ENCODE results near the gene TUBA4A. TPM values are rescaled to one million over a fixed set of nuclear protein-coding genes. Genes with fewer than 3 reads are reported as not detected.

TUBA4A gene
- total RNA-seq, 2 donors from 2014 or later = 82.0 to 99.8 TPM

DNA sequence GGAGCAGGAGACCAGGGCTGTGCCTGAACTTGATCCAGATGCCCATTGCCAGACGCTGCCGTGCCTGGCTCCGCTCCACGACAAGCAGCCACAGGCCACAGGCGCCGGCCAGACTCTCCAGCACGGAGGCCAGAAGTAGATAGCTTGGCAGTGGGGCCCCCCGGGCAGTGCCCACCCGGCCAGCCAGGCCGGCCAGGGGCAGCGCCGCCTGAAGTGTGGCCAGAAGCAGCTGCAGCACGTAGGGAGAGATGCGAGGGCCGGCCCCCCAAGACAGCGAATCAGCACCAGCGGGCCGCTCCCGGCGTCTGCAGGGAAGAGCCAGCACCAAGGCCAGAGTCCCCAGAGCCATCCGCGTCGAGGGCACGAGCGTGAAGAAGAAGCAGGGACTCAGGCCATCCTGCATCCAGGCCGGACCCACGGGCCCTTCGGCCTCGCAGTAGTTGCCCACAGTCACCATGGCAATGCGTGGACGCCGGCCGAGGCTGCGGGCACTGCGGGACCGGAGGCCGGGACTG, 35.4 kb downstream of the TUBA4A start:
- H3K27me3 Mint-ChIP-seq (ENCODE audit: low read depth) = no peaks in the 10 kb centered on the region

DNA sequence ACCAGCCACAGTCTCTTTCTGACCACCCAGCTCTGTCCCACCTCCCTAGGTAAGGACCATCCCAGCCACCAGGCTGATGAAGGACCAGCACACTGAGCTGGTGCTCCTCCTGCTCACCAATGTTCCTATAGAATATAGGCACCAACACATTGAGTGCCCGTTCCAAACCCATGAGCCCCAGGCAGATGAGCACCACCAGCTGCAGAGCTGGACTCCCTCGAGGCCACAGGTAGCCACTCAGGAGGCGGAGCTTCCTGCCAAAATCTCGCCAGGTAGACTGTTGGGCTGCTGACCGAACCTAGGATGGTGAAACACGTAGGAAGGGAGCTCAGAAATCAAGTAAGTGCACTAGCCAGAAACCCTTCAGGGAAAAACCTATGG, 37.2 kb downstream of the TUBA4A start:
- peaks cover 25% of the 10 kb centered on the region for H3K4me1 Mint-ChIP-seq (ENCODE audit: low read depth)
- H3K27me3 Mint-ChIP-seq (ENCODE audit: low read depth) = no peaks in the 10 kb centered on the region
- peak overlapping the region; percentile 61 for H3K27ac Mint-ChIP-seq
- DNase-seq = no peak
- H3K36me3 Mint-ChIP-seq (ENCODE audit: insufficient read depth in 2 of 2) = peaks cover 5% of the 10 kb centered on the region in 2 donors
- no peak for ATAC-seq (replicated peaks in 1 of 2)
- peak overlapping the region in 1 of 2 donors; percentile 38 for H3K4me3 Mint-ChIP-seq
- H3K9me3 Mint-ChIP-seq = no peaks in the 10 kb centered on the region

More for the DNA sequence above, 35.4 kb downstream of the TUBA4A start:
- peak; percentile 38 to 40 for ATAC-seq (replicated peaks in 1 of 2)
- Mint-ChIP-seq H3K27ac (peak overlapping the region; percentile 77), H3K4me3 (peak overlapping the region; percentile 86 to 89), H3K9me3 (no peaks in the 10 kb centered on the region), H3K36me3 (ENCODE audit: insufficient read depth in 2 of 2) (peaks cover 6 to 7% of the 10 kb centered on the region in 2 donors), H3K4me1 (ENCODE audit: low read depth) (peaks cover 15% of the 10 kb centered on the region)
- no peak for DNase-seq

DNA sequence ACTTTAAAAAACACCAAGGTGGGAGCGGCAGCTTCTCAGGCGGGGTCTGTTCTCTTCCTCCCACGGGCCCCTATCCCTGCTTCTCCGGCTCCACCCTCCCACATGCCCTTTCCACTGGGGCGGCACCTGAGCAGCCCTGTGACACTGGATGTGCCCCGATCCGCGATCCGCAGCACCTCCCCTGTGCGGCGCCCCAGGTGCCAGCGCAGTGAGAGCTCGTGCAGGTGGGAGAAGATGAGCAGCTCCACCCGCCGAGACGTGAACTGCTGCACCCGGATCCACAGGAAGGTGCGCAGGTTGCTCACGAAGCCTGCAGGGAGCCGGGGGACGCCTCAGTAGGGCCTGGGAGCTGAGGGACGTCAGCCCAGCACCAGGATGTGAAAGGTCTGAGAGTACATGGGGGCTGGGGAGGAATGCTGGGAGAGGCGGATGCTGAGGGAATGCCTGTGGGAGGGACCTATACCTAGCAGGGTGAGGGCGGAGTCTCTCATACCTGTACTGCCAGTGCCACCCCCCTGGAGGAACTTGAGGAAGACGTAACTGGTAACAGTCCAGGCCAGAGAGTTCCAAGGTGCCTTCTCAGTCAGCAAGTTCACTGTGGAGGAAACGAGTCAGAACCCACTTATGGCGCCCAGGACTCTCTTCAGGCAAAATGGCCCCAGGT, 37.7 kb downstream of the TUBA4A start:
- DNase-seq (no peak), ATAC-seq (replicated peaks in 1 of 2) (no peak)
- H3K27ac Mint-ChIP-seq = no peak overlapping the region
- H3K36me3 Mint-ChIP-seq (ENCODE audit: insufficient read depth in 2 of 2) = peaks cover 2 to 3% of the 10 kb centered on the region in 2 donors
- H3K27me3 Mint-ChIP-seq (ENCODE audit: low read depth) = no peaks in the 10 kb centered on the region
- no peaks in the 10 kb centered on the region for H3K9me3 Mint-ChIP-seq
- no peak overlapping the region for H3K4me3 Mint-ChIP-seq
- H3K4me1 Mint-ChIP-seq (ENCODE audit: low read depth) = peaks cover 30% of the 10 kb centered on the region

DNA sequence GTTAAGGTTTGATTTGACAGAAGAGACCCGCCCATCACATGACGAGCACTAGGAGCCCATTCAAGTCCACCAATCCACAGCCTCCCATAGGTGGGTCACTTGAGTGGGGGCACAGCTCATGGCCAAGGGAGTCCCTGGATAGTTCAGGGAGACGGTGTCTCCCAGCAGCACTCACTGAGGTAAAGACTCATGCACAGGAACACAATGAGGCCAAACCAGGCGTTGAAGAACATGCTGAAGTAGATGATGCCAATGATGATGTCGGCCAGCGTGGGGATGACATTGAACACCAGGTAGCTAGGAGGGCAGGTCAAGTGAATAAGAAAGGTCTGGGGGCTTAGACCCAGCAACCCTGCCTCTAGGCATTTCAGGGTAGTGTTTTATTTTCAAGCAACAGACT, 38.9 kb downstream of the TUBA4A start:
- no peak overlapping the region for H3K27ac Mint-ChIP-seq
- DNase-seq = no peak
- no peaks in the 10 kb centered on the region for H3K27me3 Mint-ChIP-seq (ENCODE audit: low read depth)
- H3K4me1 Mint-ChIP-seq (ENCODE audit: low read depth) = peaks cover 34% of the 10 kb centered on the region
- peaks cover 3% of the 10 kb centered on the region in 2 donors for H3K36me3 Mint-ChIP-seq (ENCODE audit: insufficient read depth in 2 of 2)
- ATAC-seq (replicated peaks in 1 of 2) = no peak
- no peak overlapping the region for H3K4me3 Mint-ChIP-seq
- no peaks in the 10 kb centered on the region for H3K9me3 Mint-ChIP-seq

DNA sequence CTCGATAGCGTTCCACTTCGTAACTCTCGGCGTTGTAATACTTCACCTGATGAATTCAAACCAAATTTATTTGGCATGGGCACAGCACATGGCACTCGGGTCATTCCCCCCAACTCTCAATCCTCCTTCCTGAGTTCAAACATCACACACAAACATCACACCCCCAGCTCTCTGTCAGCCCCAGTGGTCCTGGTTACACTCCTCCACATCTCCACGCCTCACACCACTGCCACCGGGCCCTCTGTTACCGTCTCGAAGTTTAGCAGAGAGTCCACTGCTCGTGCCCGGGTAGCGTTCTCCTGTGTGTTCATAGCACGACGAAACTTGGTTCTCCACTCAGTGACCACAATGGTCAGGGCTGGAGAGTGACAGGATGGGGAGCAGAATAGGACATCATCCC, 39.6 kb downstream of the TUBA4A start:
- DNase-seq = no peak
- Mint-ChIP-seq H3K4me1 (ENCODE audit: low read depth) (peaks cover 41% of the 10 kb centered on the region), H3K9me3 (no peaks in the 10 kb centered on the region), H3K4me3 (no peak overlapping the region), H3K36me3 (ENCODE audit: insufficient read depth in 2 of 2) (peaks cover 3% of the 10 kb centered on the region in 2 donors), H3K27ac (no peak overlapping the region), H3K27me3 (ENCODE audit: low read depth) (no peaks in the 10 kb centered on the region)
- no peak for ATAC-seq (replicated peaks in 1 of 2)

DNA sequence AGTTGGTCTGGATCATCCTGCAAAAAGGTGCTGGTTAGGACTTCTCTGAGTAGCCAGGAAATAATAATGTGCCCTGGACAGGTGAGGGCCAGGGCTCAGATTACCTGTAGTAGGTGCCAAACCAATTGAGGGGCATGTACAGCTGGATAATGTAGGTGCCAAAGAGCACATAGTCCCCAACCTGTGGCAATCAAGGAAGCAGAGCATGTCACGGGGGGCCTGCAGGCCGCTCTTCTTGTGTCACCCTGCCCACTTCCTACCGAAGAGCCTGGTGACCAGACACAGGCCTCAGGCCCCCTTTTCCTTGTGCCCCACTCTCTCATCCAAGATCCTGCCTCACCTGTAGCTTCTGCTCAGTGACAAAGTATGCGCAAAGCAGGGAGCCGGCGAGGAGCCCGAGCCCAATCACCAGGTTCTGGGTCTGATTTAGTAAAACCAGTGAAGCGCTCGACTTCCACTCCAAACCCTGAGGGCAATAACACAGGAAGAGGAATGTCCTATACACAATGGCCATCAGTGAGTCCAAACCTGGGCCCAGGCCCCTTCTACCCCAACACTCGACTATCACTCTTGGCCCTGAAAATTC, 40.1 kb downstream of the TUBA4A start:
- Mint-ChIP-seq H3K4me3 (no peak overlapping the region), H3K9me3 (no peaks in the 10 kb centered on the region), H3K36me3 (ENCODE audit: insufficient read depth in 2 of 2) (peaks cover 3% of the 10 kb centered on the region in 2 donors), H3K27me3 (ENCODE audit: low read depth) (no peaks in the 10 kb centered on the region), H3K4me1 (ENCODE audit: low read depth) (peaks cover 46% of the 10 kb centered on the region), H3K27ac (no peak overlapping the region)
- DNase-seq = no peak
- ATAC-seq (replicated peaks in 1 of 2) = no peak

DNA sequence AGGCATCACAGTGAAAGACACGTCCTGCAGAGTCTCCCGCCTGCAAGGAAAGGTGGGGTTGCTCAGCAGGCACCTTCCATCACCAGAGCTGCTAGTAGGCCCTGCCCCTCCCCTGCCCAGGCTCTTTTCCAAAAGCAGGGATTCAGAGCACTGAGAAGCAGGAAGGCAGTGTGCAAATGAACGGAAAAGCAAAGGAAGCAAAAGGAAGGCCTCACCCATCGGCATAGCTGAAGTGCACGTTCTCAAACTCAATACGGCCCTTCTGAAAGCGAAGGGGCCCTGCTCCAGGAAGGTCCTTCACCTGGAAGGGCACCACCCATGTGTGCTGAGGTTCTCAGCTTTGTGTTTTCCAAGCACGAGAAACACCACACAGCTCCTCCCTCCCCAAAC, 40.7 kb downstream of the TUBA4A start:
- no peaks in the 10 kb centered on the region for H3K27me3 Mint-ChIP-seq (ENCODE audit: low read depth)
- H3K27ac Mint-ChIP-seq = no peak overlapping the region
- no peak overlapping the region for H3K4me3 Mint-ChIP-seq
- H3K36me3 Mint-ChIP-seq (ENCODE audit: insufficient read depth in 2 of 2) = peaks cover 3% of the 10 kb centered on the region in 2 donors
- peaks cover 49% of the 10 kb centered on the region for H3K4me1 Mint-ChIP-seq (ENCODE audit: low read depth)
- no peak for DNase-seq
- no peak for ATAC-seq (replicated peaks in 1 of 2)
- no peaks in the 10 kb centered on the region for H3K9me3 Mint-ChIP-seq

DNA sequence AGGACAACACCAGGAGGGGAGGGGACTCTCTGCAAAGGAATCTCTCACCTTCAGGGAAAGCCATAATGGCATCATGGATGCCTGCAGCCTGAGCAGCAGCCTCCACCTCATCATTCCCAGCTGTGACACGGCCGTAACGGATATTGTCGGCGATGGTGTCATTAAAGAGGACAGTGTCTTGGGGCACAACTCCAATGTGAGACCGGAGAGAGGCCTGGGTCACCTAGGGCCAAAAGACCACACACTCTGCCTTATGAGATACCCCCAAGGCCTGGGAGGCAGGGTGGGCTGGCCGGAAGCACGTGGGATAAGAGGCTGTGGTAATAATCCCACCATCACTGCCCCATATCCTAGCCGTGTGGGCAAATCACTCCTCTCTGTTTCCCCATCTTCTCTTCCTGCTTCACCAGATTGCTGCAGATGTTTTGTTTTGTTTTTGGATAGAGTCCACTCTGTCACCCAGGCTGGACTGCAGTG, 42.8 kb downstream of the TUBA4A start:
- H3K27ac Mint-ChIP-seq = peak overlapping the region; percentile 89
- no peak for DNase-seq

DNA sequence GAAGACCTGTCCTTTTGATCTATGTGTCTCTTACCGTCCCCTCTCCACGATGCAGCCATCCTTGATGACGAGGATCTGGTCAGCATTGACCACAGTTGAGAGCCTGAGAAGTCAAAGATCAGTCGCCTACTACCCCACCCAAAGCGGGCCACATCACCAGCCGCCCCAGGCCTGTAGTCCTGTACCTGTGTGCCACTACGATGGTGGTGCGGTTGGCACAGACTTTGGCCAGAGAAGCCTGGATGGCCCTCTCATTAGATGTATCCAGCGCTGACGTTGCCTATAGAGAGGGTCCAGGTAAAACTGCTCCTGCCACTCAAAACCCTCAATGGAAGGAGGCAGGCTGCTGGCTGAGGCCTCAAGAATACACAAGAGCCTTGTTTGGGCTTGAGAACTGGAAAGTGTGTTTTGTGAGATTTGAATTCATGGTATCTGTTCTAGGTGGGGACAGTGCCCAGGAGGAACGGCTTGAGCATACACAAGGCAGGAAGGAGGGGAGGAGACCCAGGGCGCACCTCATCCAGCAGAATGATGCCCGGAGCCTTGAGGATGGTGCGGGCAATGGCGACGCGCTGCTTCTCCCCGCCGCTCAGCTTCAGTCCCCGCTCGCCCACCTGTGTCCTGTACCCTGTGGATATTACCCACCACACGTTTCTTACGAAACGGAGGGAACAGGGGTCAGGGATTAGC, 43.4 kb downstream of the TUBA4A start:
- no peak for ATAC-seq (replicated peaks in 1 of 2)
- Mint-ChIP-seq H3K27ac (peak overlapping the region; percentile 74), H3K4me3 (no peak overlapping the region), H3K4me1 (ENCODE audit: low read depth) (peaks cover 49% of the 10 kb centered on the region), H3K27me3 (ENCODE audit: low read depth) (no peaks in the 10 kb centered on the region), H3K9me3 (no peaks in the 10 kb centered on the region), H3K36me3 (ENCODE audit: insufficient read depth in 2 of 2) (peaks cover 3% of the 10 kb centered on the region in 2 donors)
- DNase-seq = no peak

More for the DNA sequence above, 42.8 kb downstream of the TUBA4A start:
- Mint-ChIP-seq H3K4me3 (peak overlapping the region in 1 of 2 donors; percentile 51), H3K36me3 (ENCODE audit: insufficient read depth in 2 of 2) (peaks cover 3% of the 10 kb centered on the region in 2 donors), H3K4me1 (ENCODE audit: low read depth) (peaks cover 47% of the 10 kb centered on the region), H3K27me3 (ENCODE audit: low read depth) (no peaks in the 10 kb centered on the region), H3K9me3 (no peaks in the 10 kb centered on the region)
- ATAC-seq (replicated peaks in 1 of 2) = no peak

DNA sequence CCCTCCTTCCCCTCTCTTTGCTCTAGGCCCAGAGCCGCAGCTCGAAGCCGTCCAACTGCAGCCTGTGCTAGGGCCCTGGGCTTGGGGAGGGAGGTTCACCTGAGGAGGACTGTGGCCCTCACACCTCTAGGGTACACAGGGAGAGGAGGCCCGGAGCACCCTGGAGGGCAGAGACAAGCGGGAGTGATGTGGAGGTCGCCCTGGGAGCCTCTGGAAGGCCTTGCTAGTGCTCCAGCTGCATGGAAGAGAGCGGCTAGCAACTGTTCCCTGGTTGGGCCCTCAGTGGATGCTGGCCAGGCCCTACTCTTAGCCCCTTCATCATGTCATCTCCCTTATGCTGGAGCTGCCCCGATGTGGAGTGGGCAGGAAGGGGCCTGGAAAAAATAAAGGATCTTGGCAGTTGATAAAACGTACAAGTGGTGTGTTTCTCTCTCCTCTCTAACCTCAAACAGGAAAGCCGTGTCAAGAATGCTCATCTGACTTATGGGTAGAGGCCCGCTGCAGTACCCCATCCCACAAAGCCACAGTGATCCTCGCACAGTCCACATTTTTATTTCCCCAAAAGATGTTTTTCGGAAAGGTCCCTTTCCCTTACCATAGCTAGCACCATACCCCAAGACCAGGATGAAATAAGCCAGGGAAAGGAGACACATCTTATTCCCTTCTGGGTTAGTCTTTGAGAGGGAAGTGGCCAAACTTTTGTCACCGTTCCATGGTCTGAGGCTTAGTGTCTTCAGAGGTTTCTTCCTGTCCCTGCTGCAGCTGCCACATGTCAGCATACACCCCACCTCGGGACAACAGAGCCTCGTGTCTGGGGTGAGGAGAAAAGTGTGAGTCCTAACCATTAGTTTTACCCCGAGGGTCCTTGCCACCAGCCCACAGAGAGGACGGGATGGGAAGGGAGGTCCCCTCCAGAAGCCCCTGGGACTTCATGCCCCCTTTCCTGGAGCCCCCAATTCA, 44.2 kb downstream of the TUBA4A start:
- peak overlapping the region; percentile 74 for H3K27ac Mint-ChIP-seq
- peaks cover 52% of the 10 kb centered on the region for H3K4me1 Mint-ChIP-seq (ENCODE audit: low read depth)
- no peaks in the 10 kb centered on the region for H3K27me3 Mint-ChIP-seq (ENCODE audit: low read depth)
- ATAC-seq (replicated peaks in 1 of 2) (no peak), DNase-seq (no peak)
- peaks cover 0 to under 1% of the 10 kb centered on the region in 2 donors for H3K9me3 Mint-ChIP-seq
- no peak overlapping the region for H3K4me3 Mint-ChIP-seq
- H3K36me3 Mint-ChIP-seq (ENCODE audit: insufficient read depth in 2 of 2) = peaks cover 3 to 4% of the 10 kb centered on the region in 2 donors

DNA sequence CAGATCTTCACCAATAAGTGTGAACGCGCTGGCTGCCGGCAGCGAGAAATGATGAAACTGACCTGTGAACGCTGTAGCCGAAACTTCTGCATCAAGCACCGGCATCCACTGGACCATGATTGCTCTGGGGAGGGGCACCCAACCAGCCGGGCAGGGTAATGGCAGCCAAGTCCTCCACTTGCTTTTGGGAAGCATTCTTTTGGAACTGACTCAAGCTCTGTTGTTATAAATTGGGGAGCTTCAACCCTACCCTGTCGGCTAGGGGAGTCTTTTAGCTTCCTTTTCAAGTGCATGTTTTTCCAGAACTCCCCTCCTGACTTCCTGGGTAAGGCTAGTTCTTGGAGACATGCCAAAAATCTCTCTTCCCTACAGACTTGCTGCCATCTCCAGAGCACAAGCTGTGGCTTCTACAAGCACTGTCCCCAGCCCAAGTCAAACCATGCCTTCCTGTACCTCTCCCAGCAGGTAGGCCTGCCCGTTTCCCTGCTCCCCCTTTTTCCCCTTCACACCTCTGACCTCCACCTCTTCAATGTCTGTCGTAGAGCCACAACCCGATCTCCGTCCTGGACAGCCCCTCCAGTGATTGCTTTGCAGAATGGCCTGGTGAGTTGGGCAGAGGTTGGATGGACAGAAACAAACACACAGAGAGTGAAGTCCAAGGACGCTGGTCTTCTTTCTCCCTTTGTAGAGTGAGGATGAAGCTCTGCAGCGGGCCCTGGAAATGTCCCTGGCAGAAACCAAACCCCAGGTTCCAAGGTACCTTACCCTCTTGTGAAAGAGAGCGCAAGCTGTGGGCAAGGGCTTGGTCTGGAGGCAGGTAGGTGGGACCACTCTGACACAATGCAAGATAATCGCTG, 45.6 kb downstream of the TUBA4A start:
- peaks cover 52% of the 10 kb centered on the region for H3K4me1 Mint-ChIP-seq (ENCODE audit: low read depth)
- no peak for DNase-seq
- no peak for ATAC-seq (replicated peaks in 1 of 2)

More for the DNA sequence above, 45.6 kb downstream of the TUBA4A start:
- peak overlapping the region; percentile 9 for H3K27ac Mint-ChIP-seq
- peaks cover 0 to 3% of the 10 kb centered on the region in 2 donors for H3K9me3 Mint-ChIP-seq
- peak overlapping the region; percentile 79 to 83 for H3K4me3 Mint-ChIP-seq
- no peaks in the 10 kb centered on the region for H3K27me3 Mint-ChIP-seq (ENCODE audit: low read depth)
- H3K36me3 Mint-ChIP-seq (ENCODE audit: insufficient read depth in 2 of 2) = peaks cover 1 to 7% of the 10 kb centered on the region in 2 donors

All from activated T-cell treated with anti-CD3 and anti-CD28 coated beads, Interleukin-2, amount 50 U/mL, for 72 hours (primary cell).